Tibial artery (tissue), 4 donors: Measurements from ENCODE around the gene SPATA12.

Experiments
- DNase-seq, 2 donors: peaks; one replicate each; pipeline ENCODE4 v3.0.0-alpha.2; 2019
- H3K27ac ChIP-seq, 2 donors: fragments of 200-600 bp; sonication (generic) in 1 of 2; 1 replicate in 1 of 2; 2 replicates in 1 of 2; pipeline ENCODE4 v1.5.1; 2018 to 2019; ENCODE audit warnings: mild to moderate bottlenecking in 1 of 2
- H3K27me3 ChIP-seq, 2 donors: fragments of 200-600 bp; sonication (generic) in 1 of 2; one replicate each; pipeline versions ENCODE4 v1.5.1 to v1.6.0; 2016 to 2019
- H3K36me3 ChIP-seq, 3 donors: fragments of 200-600 bp; sonication (generic) in 2 of 3; one replicate each; pipeline ENCODE4 v1.5.1; 2016 to 2019; ENCODE audit warnings: mild to moderate bottlenecking in 2 of 3
- H3K4me1 ChIP-seq, 4 donors: fragments of 200-600 bp; sonication (generic) in 2 of 4; 1 replicate in 3 of 4; 2 replicates in 1 of 4; pipeline ENCODE4 v1.5.1; 2016 to 2019
- H3K4me3 ChIP-seq, 2 donors: fragments of 200-600 bp; sonication (generic) in 1 of 2; 1 replicate in 1 of 2; 2 replicates in 1 of 2; pipeline ENCODE4 v1.5.1; 2018 to 2019; ENCODE audit warnings: mild to moderate bottlenecking in 2 of 2
- H3K9me3 ChIP-seq, 3 donors: fragments of 200-600 bp; sonication (generic) in 1 of 3; one replicate each; pipeline ENCODE4 v1.5.1; 2016 to 2019
- intact Hi-C: fragments of 100-400 bp; cut with DNase I; formaldehyde crosslinking; loops from one replicate; pipeline ENCODE4 v1.15.0; 2023; ENCODE audit warnings: low total_unique reads
- TF ChIP-seq, protein P1 (sequence below), 2 experiments: fragments of 200-600 bp in 1 of 2; fragments of 450-650 bp in 1 of 2; IDR thresholded peaks; one replicate each; pipeline ENCODE4 v1.5.1; 2017 to 2019; ENCODE audit warnings: antibody characterized with exemption in 2 of 2, mild to moderate bottlenecking in 1 of 2, moderate library complexity in 1 of 2

The SPATA12 gene

DNA sequence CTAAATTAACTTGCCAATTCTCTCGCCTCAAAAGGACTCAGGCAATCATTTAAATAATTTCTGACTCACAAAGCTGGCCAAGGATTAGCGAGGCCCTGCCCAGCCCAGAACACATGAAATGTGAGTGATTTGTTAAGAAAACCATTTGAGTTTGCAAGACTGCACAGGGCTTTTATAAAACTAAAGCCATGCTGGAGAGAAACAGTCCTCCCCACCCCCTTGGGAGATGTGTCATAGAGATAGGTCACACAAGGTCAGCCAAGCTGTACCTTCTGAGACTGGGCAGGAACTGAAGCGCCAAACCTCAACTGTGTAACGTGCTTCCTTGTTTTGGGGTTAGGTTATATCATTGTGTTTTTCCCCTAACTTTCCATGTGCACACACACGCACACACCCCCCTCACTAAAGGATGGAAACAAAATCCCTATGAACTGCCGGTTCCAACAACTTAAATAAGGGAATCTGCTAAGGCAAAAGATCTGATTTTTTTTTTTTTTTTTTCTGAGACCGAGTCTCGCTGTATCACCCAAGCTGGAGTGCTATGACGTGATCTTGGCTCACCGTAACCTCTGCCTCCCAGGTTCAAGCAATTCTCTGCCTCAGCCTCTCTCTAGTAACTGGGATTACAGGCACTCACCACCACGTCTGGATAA is 8.1 kb downstream of the SPATA12 start:
- no peaks in the 10 kb centered on the region for H3K36me3 ChIP-seq
- no peaks in the 10 kb centered on the region for H3K27me3 ChIP-seq
- H3K9me3 ChIP-seq: no peaks in the 10 kb centered on the region
- H3K4me1 ChIP-seq: peaks cover 0 to 10% (median 3%) of the 10 kb centered on the region in 4 donors
- DNase-seq: peak; percentile 77
- H3K4me3 ChIP-seq: no peak overlapping the region
- TF ChIP-seq, protein P1, sequence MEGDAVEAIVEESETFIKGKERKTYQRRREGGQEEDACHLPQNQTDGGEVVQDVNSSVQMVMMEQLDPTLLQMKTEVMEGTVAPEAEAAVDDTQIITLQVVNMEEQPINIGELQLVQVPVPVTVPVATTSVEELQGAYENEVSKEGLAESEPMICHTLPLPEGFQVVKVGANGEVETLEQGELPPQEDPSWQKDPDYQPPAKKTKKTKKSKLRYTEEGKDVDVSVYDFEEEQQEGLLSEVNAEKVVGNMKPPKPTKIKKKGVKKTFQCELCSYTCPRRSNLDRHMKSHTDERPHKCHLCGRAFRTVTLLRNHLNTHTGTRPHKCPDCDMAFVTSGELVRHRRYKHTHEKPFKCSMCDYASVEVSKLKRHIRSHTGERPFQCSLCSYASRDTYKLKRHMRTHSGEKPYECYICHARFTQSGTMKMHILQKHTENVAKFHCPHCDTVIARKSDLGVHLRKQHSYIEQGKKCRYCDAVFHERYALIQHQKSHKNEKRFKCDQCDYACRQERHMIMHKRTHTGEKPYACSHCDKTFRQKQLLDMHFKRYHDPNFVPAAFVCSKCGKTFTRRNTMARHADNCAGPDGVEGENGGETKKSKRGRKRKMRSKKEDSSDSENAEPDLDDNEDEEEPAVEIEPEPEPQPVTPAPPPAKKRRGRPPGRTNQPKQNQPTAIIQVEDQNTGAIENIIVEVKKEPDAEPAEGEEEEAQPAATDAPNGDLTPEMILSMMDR (IDR thresholded peaks at IDR 0.05): no peak
- no peak overlapping the region for H3K27ac ChIP-seq
- intact Hi-C loops: no loop called here

DNA sequence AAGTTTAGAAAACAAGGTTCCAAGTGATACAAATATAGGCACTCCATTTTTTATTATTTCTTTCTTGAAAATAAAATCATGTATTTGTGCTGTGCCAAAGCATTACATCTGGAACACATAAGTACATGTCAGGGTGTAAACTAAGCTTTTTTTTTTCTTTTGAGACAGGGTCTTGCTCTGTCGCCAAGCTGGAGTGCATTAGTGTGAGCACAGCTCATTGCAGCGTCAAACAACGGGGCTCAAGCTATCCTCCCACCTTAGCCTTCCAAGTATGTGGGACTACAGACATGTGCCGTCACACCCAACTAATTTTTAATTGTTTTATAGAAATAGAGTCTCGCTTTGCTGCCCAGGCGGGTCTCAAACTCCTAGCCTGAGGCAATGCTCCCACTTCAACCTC is 9.0 kb downstream of the SPATA12 start:
- intact Hi-C loops: no loop called here
- Histone ChIP-seq H3K9me3 (no peaks in the 10 kb centered on the region), H3K27me3 (no peaks in the 10 kb centered on the region), H3K4me3 (no peak overlapping the region), H3K36me3 (no peaks in the 10 kb centered on the region), H3K4me1 (peaks cover 0 to 10% (median 3%) of the 10 kb centered on the region in 4 donors), H3K27ac (no peak overlapping the region)
- DNase-seq: no peak
- TF ChIP-seq, protein P1 (IDR thresholded peaks at IDR 0.05): no peak

DNA sequence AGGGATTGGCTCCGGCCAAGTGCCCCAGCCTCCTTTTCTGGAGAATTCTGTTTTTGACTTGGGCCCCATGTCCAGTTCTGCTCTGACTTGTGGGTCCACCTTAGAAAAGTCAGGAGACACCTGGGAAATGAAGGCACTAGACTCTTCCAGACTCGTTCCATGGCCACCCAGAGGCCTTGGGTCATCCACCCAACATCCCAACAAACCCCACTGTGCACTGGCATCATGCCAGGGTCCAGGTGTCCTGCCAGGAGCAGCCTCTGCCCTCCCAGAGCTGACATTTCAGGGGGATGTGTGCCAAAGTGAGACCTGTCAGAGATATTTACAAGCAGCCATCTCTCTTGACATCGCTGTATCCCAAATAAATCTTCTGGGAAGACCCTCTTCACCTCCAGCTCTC is 13.2 kb downstream of the SPATA12 start:
- Histone ChIP-seq H3K27ac (no peak overlapping the region), H3K27me3 (no peaks in the 10 kb centered on the region), H3K4me3 (no peak overlapping the region), H3K36me3 (no peaks in the 10 kb centered on the region), H3K9me3 (no peaks in the 10 kb centered on the region), H3K4me1 (peaks cover 0 to 11% (median 3%) of the 10 kb centered on the region in 4 donors)
- intact Hi-C loops: loop anchor here (10.0 kb wide), 1 partner anchor 79 kb away; no protein-coding TSS in a partner anchor
- TF ChIP-seq, protein P1 (IDR thresholded peaks at IDR 0.05): no peak
- no peak for DNase-seq

DNA sequence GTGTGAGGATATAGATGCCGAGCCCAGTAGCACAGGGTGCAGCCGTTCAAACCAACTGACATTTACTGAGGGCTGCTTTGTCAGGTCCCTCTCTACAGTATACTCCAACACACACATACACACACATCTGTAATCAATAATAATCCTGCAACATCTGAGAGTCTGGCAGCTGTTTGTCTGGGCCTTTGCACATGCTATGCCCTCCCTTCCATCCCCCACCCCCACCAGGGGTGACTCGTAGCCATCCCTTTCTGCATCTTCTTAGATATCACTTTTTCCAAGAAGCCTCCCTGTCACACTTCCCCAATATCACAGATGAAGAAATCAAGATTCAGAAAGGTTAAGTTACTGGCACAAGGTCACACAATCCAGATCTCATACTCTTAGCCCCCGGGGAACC is 13.7 kb downstream of the SPATA12 start:
- Histone ChIP-seq H3K27ac (no peak overlapping the region), H3K36me3 (no peaks in the 10 kb centered on the region), H3K9me3 (no peaks in the 10 kb centered on the region), H3K4me1 (peaks cover 0 to 15% (median 4%) of the 10 kb centered on the region in 4 donors), H3K4me3 (no peak overlapping the region), H3K27me3 (no peaks in the 10 kb centered on the region)
- TF ChIP-seq, protein P1 (IDR thresholded peaks at IDR 0.05): no peak
- DNase-seq: no peak
- intact Hi-C loops: loop anchor here (10.0 kb wide), 1 partner anchor 79 kb away; no protein-coding TSS in a partner anchor

DNA sequence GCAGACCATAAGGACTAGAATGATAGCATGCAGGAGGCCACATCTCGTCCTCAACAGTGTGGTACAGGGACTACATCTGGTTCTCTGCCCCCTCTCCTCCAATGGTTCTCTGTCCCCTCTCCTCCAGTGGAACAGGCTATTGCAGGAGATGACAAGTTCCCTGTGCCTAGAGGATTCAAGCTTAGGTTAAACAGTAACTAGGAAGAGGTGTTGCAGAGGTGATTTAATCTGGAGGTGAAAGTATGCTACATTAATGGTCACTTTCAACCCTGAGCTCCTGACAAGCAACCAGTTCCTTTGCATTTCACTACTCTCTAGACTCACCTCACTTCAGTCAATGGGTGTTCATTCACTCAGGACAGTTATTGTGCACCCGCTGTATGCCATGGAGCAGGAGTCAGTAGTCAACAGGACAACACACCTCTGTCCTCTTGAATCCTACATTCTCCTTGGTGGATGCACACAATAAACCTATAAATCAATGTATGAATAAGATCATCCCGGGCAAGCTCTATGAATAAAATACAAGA is 16.0 kb downstream of the SPATA12 start:
- TF ChIP-seq, protein P1 (IDR thresholded peaks at IDR 0.05): no peak
- Histone ChIP-seq H3K27me3 (no peaks in the 10 kb centered on the region), H3K36me3 (no peaks in the 10 kb centered on the region), H3K27ac (no peak overlapping the region), H3K9me3 (no peaks in the 10 kb centered on the region), H3K4me3 (no peak overlapping the region), H3K4me1 (peaks cover 0 to 21% (median 6%) of the 10 kb centered on the region in 4 donors)
- intact Hi-C loops: loop anchor here (10.0 kb wide), 1 partner anchor 82 kb away; no protein-coding TSS in a partner anchor
- DNase-seq: no peak
